Fibroblast of lung (primary cell): Measurements from ENCODE around the gene ARL15. TPM values are rescaled to one million over a fixed set of nuclear protein-coding genes. Genes with fewer than 3 reads are reported as not detected.

ENCODE experiments used
- DNase-seq, 2 donors: peaks; one replicate each; pipeline versions ENCODE4 v3.0.0 to v3.0.0-alpha.2; 2010; ENCODE audit warnings: low read depth in 2 of 2
- H2AFZ ChIP-seq: 2 replicates; pipeline ENCODE4 v1.5.1; 2012; ENCODE audit warnings: low read length, control low read depth, inconsistent platforms
- H3K27ac ChIP-seq: 2 replicates; pipeline ENCODE4 v1.5.1; 2011; ENCODE audit warnings: low read length, control low read depth; ENCODE audit not compliant: insufficient read depth
- H3K27me3 ChIP-seq: 2 replicates; pipeline ENCODE4 v1.5.1; 2011; ENCODE audit warnings: mild to moderate bottlenecking, low read length; ENCODE audit not compliant: control insufficient read depth, insufficient read depth
- H3K36me3 ChIP-seq: 2 replicates; pipeline ENCODE4 v1.5.1; 2011; ENCODE audit warnings: low read length; ENCODE audit not compliant: control insufficient read depth, insufficient read depth
- H3K4me1 ChIP-seq: 2 replicates; pipeline ENCODE4 v1.5.1; 2011; ENCODE audit warnings: low read length; ENCODE audit not compliant: control insufficient read depth, insufficient read depth; ENCODE audit errors: extremely low read depth
- H3K4me2 ChIP-seq: 2 replicates; pipeline ENCODE4 v1.5.1; 2011; ENCODE audit warnings: low read length, control low read depth; ENCODE audit not compliant: insufficient read depth; ENCODE audit errors: extremely low read depth
- H3K4me3 ChIP-seq, 4 experiments: fragments of 200-600 bp in 1 of 4; sonication (generic) in 1 of 4; replicated peaks in 1 of 4; 2 replicates each; pipeline ENCODE4 v1.5.1; 2011 to 2016; ENCODE audit warnings: low read length in 4 of 4, low read depth in 3 of 4, mild to moderate bottlenecking in 3 of 4, control low read depth in 2 of 4, inconsistent platforms in 1 of 4, mixed read lengths in 1 of 4; ENCODE audit not compliant: insufficient read depth in 1 of 4; ENCODE audit errors: control extremely low read depth in 1 of 4
- H3K79me2 ChIP-seq: 2 replicates; pipeline ENCODE4 v1.5.1; 2012; ENCODE audit warnings: mild to moderate bottlenecking, low read length, inconsistent platforms; ENCODE audit not compliant: control insufficient read depth, insufficient read depth
- H3K9ac ChIP-seq: 2 replicates; pipeline ENCODE4 v1.5.1; 2011; ENCODE audit warnings: mild to moderate bottlenecking, low read length, control low read depth; ENCODE audit not compliant: insufficient read depth
- H3K9me3 ChIP-seq: 2 replicates; pipeline ENCODE4 v1.5.1; 2012; ENCODE audit warnings: low read depth, low read length; ENCODE audit not compliant: control insufficient read depth, insufficient read depth
- H4K20me1 ChIP-seq: 2 replicates; pipeline ENCODE4 v1.5.1; 2011; ENCODE audit warnings: low read length; ENCODE audit not compliant: control insufficient read depth, insufficient read depth; ENCODE audit errors: extremely low read depth
- CTCF ChIP-seq, 2 donors: IDR thresholded peaks in 1 of 2; conservative IDR thresholded peaks in 1 of 2; 1 replicate in 1 of 2; 2 replicates in 1 of 2; pipeline ENCODE4 v1.5.1; 2011 to 2012; ENCODE audit warnings: low read length in 2 of 2, control low read depth in 1 of 2, inconsistent platforms in 1 of 2, low read depth in 1 of 2, mild to moderate bottlenecking in 1 of 2
- EZH2 ChIP-seq: IDR thresholded peaks from 2 replicates; pipeline ENCODE4 v1.5.1; 2012; ENCODE audit warnings: low read length, control low read depth, mild to moderate bottlenecking; ENCODE audit errors: missing control alignments
- polyA plus RNA-seq, 2 donors: library from polyadenylated mRNA; depleted of rRNA in 1 of 2; stranded (reverse) in 1 of 2; unstranded in 1 of 2; fragments of >200 nt; gene quantifications; 2 replicates each; pipeline ENCODE4 v1.2.1, GENCODE V29; 2011 to 2012; ENCODE audit warnings: missing spikeins in 1 of 2
- total RNA-seq: library from RNA; depleted of rRNA; stranded (reverse); fragments of >200 nt; gene quantifications from 2 replicates; pipeline ENCODE4 v1.2.1, GENCODE V29; 2014

The ARL15 gene
- total and polyA plus RNA-seq, 2 donors (not counting 1 experiment from before 2014, with no cell fraction given): 20.6 to 28.7 TPM

- Histone ChIP-seq H3K27ac (no peak overlapping the region), H3K4me2 (no peak overlapping the region), H3K79me2 (no peaks in the 10 kb centered on the region), H2AFZ (no peak overlapping the region), H3K4me1 (no peaks in the 10 kb centered on the region), H4K20me1 (no peaks in the 10 kb centered on the region), H3K9me3 (no peaks in the 10 kb centered on the region), H3K4me3 (no peak overlapping the region), H3K9ac (no peak overlapping the region), H3K36me3 (no peaks in the 10 kb centered on the region), H3K27me3 (no peaks in the 10 kb centered on the region)
- no peak for DNase-seq
- TF ChIP-seq EZH2: no peak
- TF ChIP-seq CTCF (conservative IDR thresholded peaks at IDR 0.05 in 1 of 2, IDR thresholded peaks at IDR 0.05 in 1 of 2; ENCODE audit: low read depth in 1 of 2, low read length in 2 of 2): no peak
Measured at GRCh38 chr5:54184806-54185205, 125.6 kb downstream of the ARL15 start.

- Histone ChIP-seq H4K20me1 (no peaks in the 10 kb centered on the region), H2AFZ (no peak overlapping the region), H3K36me3 (no peaks in the 10 kb centered on the region), H3K4me1 (no peaks in the 10 kb centered on the region), H3K27me3 (no peaks in the 10 kb centered on the region), H3K27ac (no peak overlapping the region), H3K4me3 (no peak overlapping the region), H3K9ac (no peak overlapping the region), H3K9me3 (no peaks in the 10 kb centered on the region), H3K79me2 (no peaks in the 10 kb centered on the region), H3K4me2 (no peak overlapping the region)
- DNase-seq: peak in 1 of 2 donors; percentile 31
- TF ChIP-seq CTCF (conservative IDR thresholded peaks at IDR 0.05 in 1 of 2, IDR thresholded peaks at IDR 0.05 in 1 of 2; ENCODE audit: low read depth in 1 of 2, low read length in 2 of 2) (no peak), EZH2 (no peak)
Measured at GRCh38 chr5:54180630-54181031, 129.7 kb downstream of the ARL15 start.

- H3K27me3 ChIP-seq: no peaks in the 10 kb centered on the region
- no peak for TF ChIP-seq EZH2
- no peak for TF ChIP-seq CTCF (conservative IDR thresholded peaks at IDR 0.05 in 1 of 2, IDR thresholded peaks at IDR 0.05 in 1 of 2; ENCODE audit: low read depth in 1 of 2, low read length in 2 of 2)
- no peak overlapping the region for H3K9ac ChIP-seq
- no peaks in the 10 kb centered on the region for H3K36me3 ChIP-seq
- H3K27ac ChIP-seq: no peak overlapping the region
- H3K4me2 ChIP-seq: no peak overlapping the region
- no peak for DNase-seq
- no peak overlapping the region for H2AFZ ChIP-seq
- H3K9me3 ChIP-seq: no peaks in the 10 kb centered on the region
- H4K20me1 ChIP-seq: no peaks in the 10 kb centered on the region
- H3K4me3 ChIP-seq: no peak overlapping the region
- no peaks in the 10 kb centered on the region for H3K4me1 ChIP-seq
- no peaks in the 10 kb centered on the region for H3K79me2 ChIP-seq
Measured at GRCh38 chr5:54178991-54179390, 131.4 kb downstream of the ARL15 start.
